Measurements from ENCODE around the gene ERMARD. TPM values are rescaled to one million over a fixed set of nuclear protein-coding genes. Genes with fewer than 3 reads are reported as not detected.

ERMARD gene
- total RNA-seq, 1 experiment from 2014 or later, result 13.6 TPM

DNA sequence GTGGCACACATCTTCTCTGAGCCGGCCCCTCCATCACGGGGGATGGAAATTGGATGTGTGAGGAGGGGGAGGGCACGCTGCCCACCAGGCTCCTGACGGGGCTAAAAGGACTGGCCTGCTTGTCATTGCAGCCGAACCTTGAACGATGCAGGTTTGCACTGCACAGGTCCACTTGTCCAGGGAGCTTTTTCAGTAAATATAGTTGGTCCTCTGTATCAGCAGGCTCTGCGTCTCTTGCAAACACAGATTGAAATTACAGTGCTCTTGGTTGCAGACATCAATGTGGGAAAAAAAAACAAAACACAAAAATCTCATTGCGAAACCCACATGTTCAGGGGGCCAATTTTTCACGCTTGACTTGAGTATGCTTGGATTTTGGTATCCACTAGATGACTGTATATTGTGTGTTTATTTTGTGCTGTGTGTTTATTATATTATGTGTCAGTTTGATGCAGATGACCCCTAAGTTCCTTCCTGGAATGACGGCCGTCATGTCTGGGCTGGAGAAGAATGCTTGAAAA lies 29.2 kb downstream of the ERMARD start:
- Histone ChIP-seq H4K20me1 (ENCODE audit: control insufficient read depth, insufficient read depth, insufficient read length) (no peaks in the 10 kb centered on the region), H4K5ac (ENCODE audit: insufficient read length, low read depth, low read length) (no peak overlapping the region), H2AK5ac (ENCODE audit: insufficient read length, low read length) (no peak overlapping the region), H3K79me1 (ENCODE audit: insufficient read depth, low read depth, low read length, poor library complexity, severe bottlenecking) (no peaks in the 10 kb centered on the region), H3K4me1 (ENCODE audit: insufficient read depth, low read length) (no peaks in the 10 kb centered on the region), H3K4me2 (ENCODE audit: insufficient read depth, insufficient read length, low read length) (no peak overlapping the region), H3K4ac (ENCODE audit: low read depth, low read length) (no peak overlapping the region), H3K56ac (ENCODE audit: insufficient read length, low read depth, low read length) (no peak overlapping the region), H3K9ac (ENCODE audit: extremely low read depth, insufficient read length, low read length) (no peak overlapping the region), H2BK120ac (ENCODE audit: low read depth, low read length, poor library complexity, severe bottlenecking) (no peak overlapping the region), H3K18ac (ENCODE audit: insufficient read length, low read depth, low read length) (no peak overlapping the region), H3K14ac (ENCODE audit: insufficient read depth, low read length) (no peak overlapping the region), H2BK20ac (ENCODE audit: low read depth, low read length, poor library complexity, severe bottlenecking) (no peak overlapping the region), H3K9me3 (ENCODE audit: control insufficient read depth, low read depth, low read length) (no peaks in the 10 kb centered on the region), H2BK12ac (ENCODE audit: insufficient read length, low read depth, low read length) (no peak overlapping the region), H3K23ac (ENCODE audit: insufficient read length, low read depth, low read length) (no peak overlapping the region), H2AFZ (ENCODE audit: low read length) (no peak overlapping the region), H3K79me2 (ENCODE audit: insufficient read depth, low read length) (no peaks in the 10 kb centered on the region), H2BK5ac (ENCODE audit: insufficient read length, low read length) (no peak overlapping the region), H2BK15ac (ENCODE audit: low read depth, low read length) (no peak overlapping the region), H4K8ac (replicated peaks; ENCODE audit: insufficient read length, low read depth, low read length) (no peak overlapping the region), H3K23me2 (ENCODE audit: insufficient read length, low read depth, low read length, poor library complexity, severe bottlenecking) (no peaks in the 10 kb centered on the region), H4K91ac (ENCODE audit: insufficient read length, low read depth, low read length) (no peak overlapping the region), H3K27me3 (ENCODE audit: insufficient read depth, low read length) (no peaks in the 10 kb centered on the region), H3K27ac (ENCODE audit: insufficient read length, low read depth, low read length) (no peak overlapping the region), H3T11ph (ENCODE audit: low read length) (no peak overlapping the region)
- DNase-seq, result no peak
- Mint-ChIP-seq H3K4me1 (no peaks in the 10 kb centered on the region), H3K4me3 (no peak overlapping the region), H3K27me3 (ENCODE audit: low read depth) (no peaks in the 10 kb centered on the region; the same call in 1 of the 2 replicates), H3K9me3 (peaks cover 0 to 4% of the 10 kb centered on the region in 2 experiments; a peak in 1 of 5 replicates), H3K27ac (0 out of 7 replicates have a peak overlapping the region, but pooled peaks of 1 of the 3 experiments have one; percentile 52), H3K36me3 (ENCODE audit: insufficient read depth in 1 of 3, low read depth in 3 of 3) (peaks cover 12 to 28% (median 20%) of the 10 kb centered on the region in 3 experiments)
- TF ChIP-seq, protein P1, sequence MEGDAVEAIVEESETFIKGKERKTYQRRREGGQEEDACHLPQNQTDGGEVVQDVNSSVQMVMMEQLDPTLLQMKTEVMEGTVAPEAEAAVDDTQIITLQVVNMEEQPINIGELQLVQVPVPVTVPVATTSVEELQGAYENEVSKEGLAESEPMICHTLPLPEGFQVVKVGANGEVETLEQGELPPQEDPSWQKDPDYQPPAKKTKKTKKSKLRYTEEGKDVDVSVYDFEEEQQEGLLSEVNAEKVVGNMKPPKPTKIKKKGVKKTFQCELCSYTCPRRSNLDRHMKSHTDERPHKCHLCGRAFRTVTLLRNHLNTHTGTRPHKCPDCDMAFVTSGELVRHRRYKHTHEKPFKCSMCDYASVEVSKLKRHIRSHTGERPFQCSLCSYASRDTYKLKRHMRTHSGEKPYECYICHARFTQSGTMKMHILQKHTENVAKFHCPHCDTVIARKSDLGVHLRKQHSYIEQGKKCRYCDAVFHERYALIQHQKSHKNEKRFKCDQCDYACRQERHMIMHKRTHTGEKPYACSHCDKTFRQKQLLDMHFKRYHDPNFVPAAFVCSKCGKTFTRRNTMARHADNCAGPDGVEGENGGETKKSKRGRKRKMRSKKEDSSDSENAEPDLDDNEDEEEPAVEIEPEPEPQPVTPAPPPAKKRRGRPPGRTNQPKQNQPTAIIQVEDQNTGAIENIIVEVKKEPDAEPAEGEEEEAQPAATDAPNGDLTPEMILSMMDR (conservative IDR thresholded peaks at IDR 0.05), result no peak
- WGBS (ENCODE audit: extremely low coverage, insufficient read length, low lambda C conversion rate), result no CpG with 5 or more reads among the region's 11 CpGs
